Esophagus squamous epithelium (tissue), 5 donors: ENCODE measurements around the gene LARP4B. TPM values are rescaled to one million over a fixed set of nuclear protein-coding genes. Genes with fewer than 3 reads are reported as not detected.
A peak's percentile ranks its signal among the peaks of the same experiment; 100 is the strongest.

ENCODE experiments used
- DNase-seq: peaks from one replicate; lab custom pipeline; 2025; lab: John Stamatoyannopoulos, UW
- H3K27ac ChIP-seq, 4 donors: fragments of 200-600 bp; sonication (generic); one replicate each; pipeline ENCODE4 v1.5.1; 2016 to 2019; ENCODE audit warnings: mild to moderate bottlenecking in 1 of 4
- H3K27me3 ChIP-seq, 4 donors: fragments of 200-600 bp; sonication (generic); 1 replicate in 3 of 4; 2 replicates in 1 of 4; pipeline versions ENCODE4 v1.5.1 to v1.6.0; 2017 to 2021; ENCODE audit warnings: antibody characterized with exemption in 1 of 4
- H3K36me3 ChIP-seq, 3 donors: fragments of 200-600 bp; sonication (generic); one replicate each; pipeline ENCODE4 v1.5.1; 2016 to 2019
- H3K4me1 ChIP-seq, 3 donors: fragments of 200-600 bp; sonication (generic); one replicate each; pipeline ENCODE4 v1.5.1; 2017 to 2019
- H3K4me3 ChIP-seq, 4 donors: fragments of 200-600 bp; sonication (generic); 1 replicate in 3 of 4; 2 replicates in 1 of 4; pipeline ENCODE4 v1.5.1; 2016 to 2019; ENCODE audit warnings: mild to moderate bottlenecking in 2 of 4, moderate library complexity in 1 of 4
- H3K9me3 ChIP-seq, 3 donors: fragments of 200-600 bp; sonication (generic); one replicate each; pipeline ENCODE4 v1.5.1; 2016 to 2019
- CTCF ChIP-seq, 6 experiments: fragments of 450-650 bp in 4 of 6; fragments of 200-600 bp in 2 of 6; sonication (generic) in 2 of 6; IDR thresholded peaks; one replicate each; pipeline ENCODE4 v1.5.1; 2016 to 2019; ENCODE audit warnings: antibody characterized with exemption in 6 of 6, mild to moderate bottlenecking in 4 of 6, moderate library complexity in 4 of 6
- POLR2A ChIP-seq, 4 donors: fragments of 450-650 bp; IDR thresholded peaks; one replicate each; pipeline ENCODE4 v1.6.1; 2017; ENCODE audit warnings: antibody characterized with exemption in 4 of 4, mild to moderate bottlenecking in 4 of 4, moderate library complexity in 3 of 4
- WGBS, 2 donors: methylation state at CpG; one replicate each; pipeline ENCODE4 v1.1.5; 2018; 5-methylcytosine and 5-hydroxymethylcytosine counted together
- intact Hi-C: fragments of 100-400 bp; cut with DNase I; formaldehyde crosslinking; loops from one replicate; pipeline ENCODE4 v1.15.0; 2022
- total RNA-seq, 4 donors: library from RNA; depleted of rRNA; stranded (reverse); fragments of >200 nt; gene quantifications; one replicate each; pipeline ENCODE4 v1.1.0, GENCODE V29; 2016
- donor health status: DM: yes; HTN: yes; CAD: no.

Gene LARP4B
- total RNA-seq, 4 donors from 2014 or later = 32.7 to 75.5 (median 63.4) TPM

DNA sequence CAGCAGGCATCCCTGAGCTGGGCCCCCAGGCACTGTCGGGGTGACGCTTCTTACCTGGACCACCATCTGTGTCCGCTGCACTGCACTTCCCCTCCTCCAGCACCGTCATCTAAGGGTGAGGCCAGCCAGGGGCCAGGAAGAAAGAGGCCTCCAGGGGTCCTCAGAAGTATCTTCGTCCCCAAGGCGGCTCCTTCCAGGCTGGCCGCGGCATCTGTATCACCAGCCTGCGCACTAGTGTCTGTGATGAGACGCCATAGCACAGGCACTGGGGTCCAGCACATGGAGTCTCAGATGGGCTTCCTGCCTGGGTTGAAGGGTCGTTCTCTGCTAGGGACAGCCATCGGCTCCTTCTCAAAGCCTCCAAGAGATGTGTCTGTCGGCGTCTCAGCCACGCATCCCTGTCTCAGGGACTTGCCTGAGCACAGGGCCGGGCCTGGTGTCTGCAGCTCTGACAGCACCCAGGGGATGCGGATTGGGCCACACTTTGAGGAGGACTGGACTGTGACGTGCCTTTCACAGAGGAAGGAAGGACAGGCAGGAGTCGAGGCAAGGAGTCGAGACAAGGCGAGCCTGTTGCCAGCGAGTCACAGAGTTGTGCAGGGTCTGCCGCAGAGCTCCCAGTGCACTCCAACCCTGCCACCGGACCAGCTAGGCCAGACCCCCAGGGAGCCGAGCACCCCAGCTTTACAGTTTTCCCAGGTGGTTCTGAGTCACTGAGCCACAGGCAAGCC is 140.5 kb downstream of the LARP4B start:
- TF ChIP-seq POLR2A (IDR thresholded peaks at IDR 0.05) (no peak), CTCF (IDR thresholded peaks at IDR 0.05) (no peak)
- 77 to 92% methylated on average over 5 to 7 of the region's 25 CpGs for WGBS, 2 donors
- intact Hi-C loops = no loop called here
- H3K4me1 ChIP-seq = peaks cover 11 to 14% (median 13%) of the 10 kb centered on the region in 3 donors
- no peak overlapping the region for H3K27ac ChIP-seq
- peaks cover 0 to 17% (median 0%) of the 10 kb centered on the region in 4 donors for H3K27me3 ChIP-seq
- H3K4me3 ChIP-seq = no peak overlapping the region
- H3K36me3 ChIP-seq = no peaks in the 10 kb centered on the region
- H3K9me3 ChIP-seq = no peaks in the 10 kb centered on the region
- DNase-seq = no peak

- no peaks in the 10 kb centered on the region for H3K36me3 ChIP-seq
- H3K4me3 ChIP-seq = peak overlapping the region in 2 of 4 donors; percentile 49 to 63
- H3K9me3 ChIP-seq = no peaks in the 10 kb centered on the region
- no peak for DNase-seq
- H3K27ac ChIP-seq = no peak overlapping the region
- TF ChIP-seq POLR2A (IDR thresholded peaks at IDR 0.05) = no peak
- TF ChIP-seq CTCF (IDR thresholded peaks at IDR 0.05) = no peak
- H3K4me1 ChIP-seq = peaks cover 13 to 17% (median 14%) of the 10 kb centered on the region in 3 donors
- 64 to 67% methylated on average over 2 to 5 of the region's 30 CpGs for WGBS, 2 donors
- intact Hi-C loops = loop anchor here (10.0 kb wide), 1 partner anchor 275 kb away; no protein-coding TSS in a partner anchor
- peaks cover 0 to 26% (median 0%) of the 10 kb centered on the region in 4 donors for H3K27me3 ChIP-seq
Observed at GRCh38 chr10:789831-790701, 141.4 kb downstream of the LARP4B start.

DNA sequence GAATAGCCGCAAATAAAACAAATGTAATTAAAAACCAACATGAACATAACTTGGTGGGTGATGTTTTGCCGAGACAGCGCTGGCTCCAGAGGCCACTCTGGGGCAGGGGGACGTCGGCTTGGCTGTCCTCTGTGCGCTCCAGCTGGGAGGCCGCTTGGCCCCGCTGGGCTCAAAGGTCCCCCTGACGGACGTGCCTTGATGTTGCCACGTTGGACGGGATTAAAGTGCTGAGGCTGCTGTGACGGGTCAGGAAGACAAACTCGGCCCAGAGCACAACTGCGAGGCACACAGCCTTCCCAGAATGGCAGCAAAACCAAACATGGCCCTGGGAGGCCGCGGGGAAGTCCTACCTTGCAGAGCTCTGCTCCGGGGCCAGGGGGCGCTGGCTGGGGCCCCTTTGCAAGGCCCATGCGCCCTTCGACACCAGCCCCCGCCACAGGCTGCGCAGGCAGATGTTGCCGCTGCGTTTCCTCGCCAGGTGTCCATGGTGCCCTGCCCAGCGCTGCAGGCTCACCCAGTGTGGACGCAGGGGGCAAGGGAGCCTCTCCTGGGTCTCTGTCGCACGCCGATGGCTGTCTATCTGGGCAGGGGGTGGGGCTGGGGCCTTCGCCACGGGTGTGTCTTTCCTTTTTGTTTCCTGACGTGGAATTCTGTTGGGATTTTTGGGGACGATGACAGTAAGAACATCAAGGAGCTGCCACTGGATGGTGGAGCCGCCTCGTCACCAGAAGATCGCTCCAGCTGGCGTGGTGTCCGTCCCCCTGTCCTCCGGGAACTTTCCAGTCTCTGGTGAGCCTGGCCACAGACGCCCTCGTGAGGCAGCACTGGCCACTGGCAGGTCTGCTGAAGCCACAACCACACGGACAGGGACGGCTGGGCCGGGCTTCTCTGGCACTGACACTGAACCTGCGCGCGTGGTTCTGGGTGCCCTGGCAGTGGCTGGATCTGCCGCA is 142.4 kb downstream of the LARP4B start:
- DNase-seq = no peak
- H3K27ac ChIP-seq = peak overlapping the region in 1 of 4 donors; percentile 30
- no peaks in the 10 kb centered on the region for H3K9me3 ChIP-seq
- TF ChIP-seq POLR2A (IDR thresholded peaks at IDR 0.05) (no peak), CTCF (IDR thresholded peaks at IDR 0.05) (peak; percentile 18 to 51 (median 35))
- H3K4me1 ChIP-seq = peaks cover 21 to 27% (median 22%) of the 10 kb centered on the region in 3 donors
- no peaks in the 10 kb centered on the region for H3K36me3 ChIP-seq
- 32 to 64% methylated on average over 12 of the region's 50 CpGs for WGBS, 2 donors
- peaks cover 0 to 35% (median 0%) of the 10 kb centered on the region in 4 donors for H3K27me3 ChIP-seq
- intact Hi-C loops = loop anchor here (10.0 kb wide), 1 partner anchor 274 kb away; no protein-coding TSS in a partner anchor
- H3K4me3 ChIP-seq = peak overlapping the region; percentile 15 to 63 (median 44)

DNA sequence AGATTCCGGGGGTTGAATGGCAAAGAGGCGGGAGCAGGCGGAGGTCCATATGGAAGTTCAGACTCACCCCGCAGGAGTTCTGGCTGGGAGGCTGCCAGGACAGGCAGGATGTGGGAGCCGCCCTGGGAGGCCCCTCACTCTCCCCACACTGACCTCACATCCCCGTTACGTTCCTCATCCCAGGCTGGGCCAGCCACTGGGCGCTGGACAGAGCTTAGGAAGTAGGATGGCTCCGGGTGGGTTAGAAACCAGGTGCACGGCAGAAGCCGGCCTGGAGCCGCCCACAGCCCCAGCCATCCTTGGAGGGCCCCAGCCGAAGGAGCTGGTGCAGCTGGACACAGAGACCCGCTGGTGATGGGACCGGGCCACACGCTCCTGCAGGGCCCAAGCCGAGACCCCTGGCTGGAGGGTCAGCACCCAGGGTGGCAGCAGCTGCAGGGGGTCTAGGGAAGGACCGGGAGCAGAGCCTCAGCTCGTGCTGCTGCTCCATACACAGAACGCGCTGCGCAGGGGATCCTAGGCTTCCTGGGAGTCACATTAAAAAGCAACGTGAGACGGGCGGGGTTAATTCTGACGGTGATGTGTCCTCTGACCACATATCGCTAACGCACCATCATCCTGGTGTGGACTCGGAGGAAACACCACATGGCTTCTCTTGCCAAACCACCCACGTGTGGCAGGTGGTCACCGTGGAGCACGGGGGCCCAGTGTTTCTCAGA is 143.4 kb downstream of the LARP4B start:
- Histone ChIP-seq H3K4me1 (peaks cover 21 to 27% (median 22%) of the 10 kb centered on the region in 3 donors), H3K9me3 (no peaks in the 10 kb centered on the region), H3K4me3 (no peak overlapping the region), H3K27me3 (peaks cover 0 to 41% (median 0%) of the 10 kb centered on the region in 4 donors), H3K27ac (no peak overlapping the region), H3K36me3 (no peaks in the 10 kb centered on the region)
- 58 to 78% methylated on average over 8 to 17 of the region's 32 CpGs for WGBS, 2 donors
- intact Hi-C loops = loop anchor here (10.0 kb wide), 1 partner anchor 273 kb away; no protein-coding TSS in a partner anchor
- DNase-seq = no peak
- TF ChIP-seq POLR2A (IDR thresholded peaks at IDR 0.05) (no peak), CTCF (IDR thresholded peaks at IDR 0.05) (no peak)
